Small intestine (tissue), 7 donors: ENCODE measurements around the gene GAD1. TPM values are rescaled to one million over a fixed set of nuclear protein-coding genes. Genes with fewer than 3 reads are reported as not detected.

Experiments
- DNase-seq, 2 donors: peaks; one replicate each; pipeline versions ENCODE4 v3.0.0 to v3.0.0-alpha.2; 2013
- FAIRE-seq: peaks from 2 replicates; lab custom pipeline; 2012; peaks lifted over from hg19 to GRCh38; lab: Jason Lieb, UNC
- H3K27ac ChIP-seq, 3 donors: one replicate each; pipeline ENCODE4 v1.5.1; 2013; ENCODE audit warnings: low read length in 2 of 3, mild to moderate bottlenecking in 2 of 3, control low read depth in 1 of 3, inconsistent platforms in 1 of 3, low read depth in 1 of 3, moderate library complexity in 1 of 3
- H3K27me3 ChIP-seq, 3 donors: one replicate each; pipeline ENCODE4 v1.6.1; 2013; ENCODE audit warnings: low read length in 3 of 3, inconsistent platforms in 1 of 3; ENCODE audit not compliant: control insufficient read depth in 3 of 3, insufficient read depth in 3 of 3
- H3K36me3 ChIP-seq, 3 donors: one replicate each; pipeline ENCODE4 v1.6.1; 2013; ENCODE audit warnings: low read length in 3 of 3, inconsistent platforms in 1 of 3, low read depth in 1 of 3, mild to moderate bottlenecking in 1 of 3, moderate library complexity in 1 of 3; ENCODE audit not compliant: control insufficient read depth in 3 of 3, insufficient read depth in 2 of 3
- H3K4me1 ChIP-seq, 3 donors: one replicate each; pipeline ENCODE4 v1.6.1; 2013; ENCODE audit warnings: low read length in 2 of 3, inconsistent platforms in 1 of 3, low read depth in 1 of 3, mild to moderate bottlenecking in 1 of 3, moderate library complexity in 1 of 3; ENCODE audit not compliant: control insufficient read depth in 3 of 3, insufficient read depth in 2 of 3
- H3K4me3 ChIP-seq, 3 donors: one replicate each; pipeline ENCODE4 v1.5.1; 2013; ENCODE audit warnings: low read length in 3 of 3, control low read depth in 1 of 3, inconsistent platforms in 1 of 3, low read depth in 1 of 3, mild to moderate bottlenecking in 1 of 3, moderate library complexity in 1 of 3
- H3K9me3 ChIP-seq, 2 donors: one replicate each; pipeline ENCODE4 v1.6.1; 2013; ENCODE audit warnings: low read depth in 1 of 2, low read length in 1 of 2; ENCODE audit not compliant: control insufficient read depth in 2 of 2, insufficient read depth in 1 of 2
- WGBS, 3 donors: extraction: QIAGEN DNeasy Blood & Tissue Kit; methylation state at CpG; one replicate each; pipeline ENCODE4 v1.1.7; 2013; 5-methylcytosine and 5-hydroxymethylcytosine counted together
- polyA plus RNA-seq, 4 donors: library from polyadenylated mRNA; stranded (reverse) in 3 of 4; unstranded in 1 of 4; fragments of 200-250 nt in 3 of 4; fragments of 120-200 nt in 1 of 4; gene quantifications; one replicate each; pipeline versions ENCODE4 v1.2.1 to v1.2.3, GENCODE V29; 2013
- donor health status: healthy with polysubstance abuse.
- donor health status: control.
- donor health status: control.
- donor health status: Bipolar disorder and iron deficiency.
- donor health status: healthy.

The GAD1 gene
- polyA plus RNA-seq, 4 donors: 0.07 to 0.21 TPM; not detected in 2

DNA sequence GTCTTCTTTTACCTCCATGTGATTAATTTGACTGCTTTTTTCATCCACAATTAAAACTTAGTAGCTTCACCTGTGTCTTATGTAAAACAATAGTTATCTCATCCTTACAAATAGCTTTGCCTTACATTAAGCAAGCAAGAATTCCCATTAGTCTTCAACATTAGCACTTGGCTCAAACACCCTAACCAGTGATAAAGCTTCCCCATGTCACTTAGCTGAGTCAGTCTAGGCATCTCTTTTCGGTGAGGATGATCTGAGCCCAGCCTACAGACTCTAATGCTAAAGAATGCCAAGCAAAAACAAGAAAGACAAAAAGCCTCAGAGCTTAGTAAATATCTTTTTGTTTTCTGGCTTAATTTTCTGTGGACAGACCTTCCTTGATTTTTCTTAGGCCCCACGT is 26.1 kb downstream of the GAD1 start:
- no peak for DNase-seq
- Histone ChIP-seq H3K4me1 (no peaks in the 10 kb centered on the region), H3K4me3 (no peak overlapping the region), H3K36me3 (no peaks in the 10 kb centered on the region), H3K27ac (no peak overlapping the region), H3K9me3 (no peaks in the 10 kb centered on the region), H3K27me3 (peaks cover 0 to 5% (median 4%) of the 10 kb centered on the region in 3 donors)
- 82 to 87% (median 87%) methylated on average over 2 of the region's 2 CpGs for WGBS, 3 donors
- FAIRE-seq: no peak

DNA sequence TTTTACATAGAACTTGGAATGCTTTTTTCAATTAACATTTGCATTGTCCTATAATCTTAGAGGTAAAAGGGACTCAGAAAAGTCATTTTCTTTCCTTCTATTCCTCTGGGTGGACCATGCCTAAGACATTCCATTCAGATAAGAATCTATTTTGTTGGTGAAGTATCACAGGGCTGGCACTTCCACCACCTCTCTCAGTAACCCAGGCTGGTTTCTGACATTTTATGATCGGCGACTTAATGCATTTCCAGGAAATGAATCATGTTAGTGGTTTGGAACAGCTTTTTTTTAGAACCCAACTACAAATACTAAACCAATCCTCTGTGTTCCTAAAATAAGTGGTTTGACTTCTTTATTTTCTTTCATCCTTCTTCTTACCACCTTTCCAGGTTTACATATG is 27.0 kb downstream of the GAD1 start:
- no peak overlapping the region for H3K27ac ChIP-seq
- H3K9me3 ChIP-seq: no peaks in the 10 kb centered on the region
- 54 to 74% (median 72%) methylated on average over 2 of the region's 2 CpGs for WGBS, 3 donors
- no peaks in the 10 kb centered on the region for H3K4me1 ChIP-seq
- peaks cover 0 to 5% (median 4%) of the 10 kb centered on the region in 3 donors for H3K27me3 ChIP-seq
- H3K4me3 ChIP-seq: no peak overlapping the region
- H3K36me3 ChIP-seq: no peaks in the 10 kb centered on the region
- FAIRE-seq (no peak), DNase-seq (no peak)

DNA sequence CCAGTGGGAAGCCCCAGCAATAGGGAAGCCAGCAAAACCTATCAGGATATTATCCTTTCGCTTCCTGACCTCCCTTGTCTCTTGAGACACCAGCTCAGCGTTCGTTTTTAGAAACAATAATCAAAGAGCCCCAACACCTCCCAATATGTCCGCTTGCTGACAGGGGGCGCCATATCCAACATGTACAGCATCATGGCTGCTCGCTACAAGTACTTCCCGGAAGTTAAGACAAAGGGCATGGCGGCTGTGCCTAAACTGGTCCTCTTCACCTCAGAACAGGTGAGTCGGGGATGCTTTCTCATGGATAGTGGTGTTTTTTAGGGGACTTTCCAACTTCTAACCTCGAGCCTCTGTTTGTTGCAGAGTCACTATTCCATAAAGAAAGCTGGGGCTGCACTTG is 28.7 kb downstream of the GAD1 start:
- no peak for FAIRE-seq
- no peak for DNase-seq
- Histone ChIP-seq H3K9me3 (no peaks in the 10 kb centered on the region), H3K4me3 (no peak overlapping the region), H3K27me3 (peaks cover 0 to 5% (median 4%) of the 10 kb centered on the region in 3 donors), H3K27ac (no peak overlapping the region), H3K36me3 (no peaks in the 10 kb centered on the region), H3K4me1 (no peaks in the 10 kb centered on the region)
- 81 to 84% (median 83%) methylated on average over 10 of the region's 10 CpGs for WGBS, 3 donors

DNA sequence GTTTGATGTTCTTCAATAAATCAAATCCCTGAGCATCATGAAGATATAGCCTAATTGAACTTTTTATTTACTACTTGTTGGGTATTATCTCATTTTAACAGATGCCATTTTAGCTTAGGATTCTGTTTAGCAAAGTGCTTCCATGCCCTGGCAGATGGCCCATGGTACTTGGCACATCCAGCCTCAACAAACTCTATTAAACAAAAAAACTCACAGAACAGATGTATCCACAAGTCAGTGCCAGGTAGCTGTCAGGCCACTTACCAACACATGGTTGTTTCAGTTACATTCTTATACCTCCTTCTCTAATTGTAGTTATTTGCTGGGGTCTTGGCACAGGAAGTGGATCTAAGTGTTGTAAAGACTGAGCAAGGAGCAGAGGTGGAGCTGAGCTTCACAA is 29.6 kb downstream of the GAD1 start:
- Histone ChIP-seq H3K27me3 (peaks cover 0 to 5% (median 4%) of the 10 kb centered on the region in 3 donors), H3K4me3 (no peak overlapping the region), H3K36me3 (no peaks in the 10 kb centered on the region), H3K4me1 (no peaks in the 10 kb centered on the region), H3K27ac (no peak overlapping the region), H3K9me3 (no peaks in the 10 kb centered on the region)
- FAIRE-seq (no peak), DNase-seq (no peak)

DNA sequence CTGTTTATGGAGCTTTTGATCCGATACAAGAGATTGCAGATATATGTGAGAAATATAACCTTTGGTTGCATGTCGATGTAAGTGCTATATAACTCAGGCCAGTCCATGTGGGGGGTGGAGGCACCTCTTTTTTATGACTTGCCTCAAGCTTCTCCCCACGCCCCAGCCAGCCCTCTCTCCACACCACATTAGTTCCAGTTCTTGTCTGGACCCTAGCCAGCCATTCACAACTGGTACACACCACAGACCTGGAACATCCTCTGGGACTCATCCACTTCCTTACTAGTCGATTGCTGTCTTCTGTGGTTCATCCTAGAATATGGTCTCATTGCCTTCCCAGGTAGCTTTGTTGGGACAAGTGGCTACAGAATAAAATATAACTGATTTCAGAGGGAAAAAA is 31.0 kb downstream of the GAD1 start:
- no peak overlapping the region for H3K27ac ChIP-seq
- no peaks in the 10 kb centered on the region for H3K36me3 ChIP-seq
- 33 to 64% (median 53%) methylated on average over 4 of the region's 4 CpGs for WGBS, 3 donors
- H3K27me3 ChIP-seq: peaks cover 0 to 5% (median 4%) of the 10 kb centered on the region in 3 donors
- FAIRE-seq (no peak), DNase-seq (no peak)
- no peak overlapping the region for H3K4me3 ChIP-seq
- H3K4me1 ChIP-seq: no peaks in the 10 kb centered on the region
- H3K9me3 ChIP-seq: no peaks in the 10 kb centered on the region

DNA sequence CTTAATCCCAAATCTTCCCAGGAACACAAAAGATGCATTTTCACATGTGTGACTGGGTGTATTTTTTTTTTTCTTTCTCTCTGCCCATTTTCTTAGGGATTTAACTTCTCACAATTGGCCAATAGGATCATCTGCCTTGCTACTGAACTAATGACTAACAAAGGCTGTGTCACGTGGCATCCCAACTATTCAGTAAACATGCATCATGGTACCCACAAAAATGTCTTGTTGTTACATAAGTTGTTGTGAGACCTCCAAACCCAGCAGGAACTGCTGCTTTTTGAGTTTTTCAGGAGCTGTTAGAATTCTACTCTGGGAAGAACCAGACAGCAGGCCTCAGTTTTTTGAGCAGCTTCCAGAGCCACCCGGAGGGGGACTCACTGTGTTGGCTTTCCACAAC is 31.9 kb downstream of the GAD1 start:
- no peak for DNase-seq
- Histone ChIP-seq H3K36me3 (no peaks in the 10 kb centered on the region), H3K9me3 (no peaks in the 10 kb centered on the region), H3K27ac (no peak overlapping the region), H3K27me3 (peaks cover 0 to 5% (median 4%) of the 10 kb centered on the region in 3 donors), H3K4me1 (no peaks in the 10 kb centered on the region), H3K4me3 (no peak overlapping the region)
- no peak for FAIRE-seq
- 90 to 93% (median 93%) methylated on average over 2 of the region's 2 CpGs for WGBS, 3 donors

DNA sequence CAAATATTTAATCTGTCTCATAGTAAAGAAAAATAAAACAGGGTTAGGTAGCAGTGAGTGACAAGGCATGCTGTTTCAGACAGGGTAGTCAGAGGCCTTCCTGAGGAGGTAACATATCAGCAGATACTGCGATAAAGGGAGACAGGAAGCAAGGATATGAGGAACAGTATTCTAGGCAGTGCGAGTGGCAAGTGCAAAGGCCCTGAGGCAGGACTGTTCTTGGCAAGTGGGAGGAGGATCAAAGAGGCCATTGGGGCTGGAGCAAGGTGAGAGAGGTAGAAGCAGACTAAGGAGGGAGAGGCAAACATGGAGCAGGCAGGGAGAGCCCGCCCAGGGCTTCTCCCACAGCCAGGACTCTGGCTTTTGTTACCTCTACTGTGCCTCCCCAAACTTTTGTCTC is 33.6 kb downstream of the GAD1 start:
- Histone ChIP-seq H3K27me3 (peaks cover 0 to 3% (median 3%) of the 10 kb centered on the region in 3 donors), H3K4me1 (no peaks in the 10 kb centered on the region), H3K27ac (no peak overlapping the region), H3K36me3 (no peaks in the 10 kb centered on the region), H3K4me3 (no peak overlapping the region), H3K9me3 (no peaks in the 10 kb centered on the region)
- DNase-seq (no peak), FAIRE-seq (no peak)
- WGBS, 3 donors: 90 to 92% (median 90%) methylated on average over 3 of the region's 3 CpGs

DNA sequence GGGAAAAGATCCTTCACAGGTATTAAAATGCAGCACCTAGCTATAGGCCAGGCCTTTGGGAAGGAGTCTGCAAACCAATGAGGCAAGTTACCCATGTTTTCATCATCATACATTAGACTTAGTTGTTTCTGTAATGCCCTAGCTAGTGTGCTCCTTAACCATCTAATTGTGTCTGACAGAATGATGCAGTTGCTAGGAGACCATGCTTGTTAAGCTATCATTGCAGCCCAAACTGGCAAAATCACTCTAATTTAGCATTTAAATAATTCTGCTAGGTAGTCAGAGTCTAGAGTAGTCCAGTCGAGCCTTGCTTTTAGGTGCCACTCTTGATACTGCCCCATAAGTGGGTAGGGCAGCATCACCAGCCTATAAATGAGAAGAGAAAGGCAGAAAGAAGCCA is 34.9 kb downstream of the GAD1 start:
- no peak for DNase-seq
- no peak for FAIRE-seq
- Histone ChIP-seq H3K4me1 (no peaks in the 10 kb centered on the region), H3K27ac (no peak overlapping the region), H3K9me3 (no peaks in the 10 kb centered on the region), H3K4me3 (no peak overlapping the region), H3K27me3 (no peaks in the 10 kb centered on the region), H3K36me3 (no peaks in the 10 kb centered on the region)
- 70 to 88% (median 87%) methylated on average over 1 of the region's 1 CpG for WGBS, 3 donors

DNA sequence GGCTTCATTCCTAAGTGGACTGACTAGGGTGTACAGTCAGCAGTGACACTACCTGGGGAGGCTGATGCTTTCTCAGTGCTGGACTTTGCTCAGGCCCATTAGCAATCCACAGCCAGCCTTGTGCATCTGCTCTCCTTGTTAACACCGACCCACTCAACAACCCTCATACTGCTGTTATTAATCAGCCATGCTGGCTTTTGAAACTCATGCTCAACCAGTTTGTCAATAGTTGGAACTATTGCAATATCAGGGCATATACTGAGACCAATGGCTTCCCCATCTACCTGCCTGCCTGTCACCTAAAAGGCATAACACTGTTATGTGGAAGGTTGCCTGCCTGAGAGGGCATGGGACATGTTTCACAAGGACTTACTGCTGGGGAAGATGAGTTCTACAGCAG is 39.4 kb downstream of the GAD1 start:
- no peak overlapping the region for H3K27ac ChIP-seq
- 45 to 81% (median 72%) methylated on average over 1 of the region's 1 CpG for WGBS, 3 donors
- no peak overlapping the region for H3K4me3 ChIP-seq
- H3K36me3 ChIP-seq: no peaks in the 10 kb centered on the region
- FAIRE-seq (no peak), DNase-seq (no peak)
- no peaks in the 10 kb centered on the region for H3K4me1 ChIP-seq
- peaks cover 0 to 2% (median 0%) of the 10 kb centered on the region in 3 donors for H3K27me3 ChIP-seq
- H3K9me3 ChIP-seq: no peaks in the 10 kb centered on the region
